Activated CD8-positive, alpha-beta T cell treated with anti-CD3 and anti-CD28 coated beads, Interleukin-2, amount 10 ng/mL, durations not matched to agents 7 days and 5 days (primary cell): Measurements from ENCODE around the gene SEMA5A. TPM values are rescaled to one million over a fixed set of nuclear protein-coding genes. Genes with fewer than 3 reads are reported as not detected.

ENCODE experiments used
- ATAC-seq: fragments of 150-1000 bp; cut with Tn5 transposase; one replicate; pipeline ENCODE4 v1.10.0; 2021; ENCODE audit warnings: moderate library complexity
- CTCF ChIA-PET: fragments of 350-600 bp; sonication (Branson Sonifier 250); formaldehyde crosslinking; loops from one replicate; lab custom pipeline; 2021; ENCODE audit warnings: antibody characterized with exemption; lab: Charles Lee
- POLR2A ChIA-PET: fragments of 350-600 bp; sonication (Branson Sonifier 250); formaldehyde crosslinking; loops from one replicate; lab custom pipeline; 2021; ENCODE audit warnings: antibody characterized with exemption; lab: Charles Lee
- DNase-seq: peaks from one replicate; pipeline ENCODE4 v3.0.0-alpha.2; 2020
- H3K27ac Mint-ChIP-seq: one replicate; pipeline ENCODE4 v1.8.0; 2021; ENCODE audit warnings: mild to moderate bottlenecking, mixed read lengths
- H3K27me3 Mint-ChIP-seq: one replicate; pipeline ENCODE4 v1.8.0; 2021; ENCODE audit warnings: low read depth, mixed read lengths
- H3K36me3 Mint-ChIP-seq: one replicate; pipeline ENCODE4 v1.8.0; 2021; ENCODE audit warnings: low read depth, mixed read lengths
- H3K4me1 Mint-ChIP-seq: one replicate; pipeline ENCODE4 v1.8.0; 2021; ENCODE audit warnings: low read depth, mixed read lengths
- H3K4me3 Mint-ChIP-seq: one replicate; pipeline ENCODE4 v1.8.0; 2021; ENCODE audit warnings: mild to moderate bottlenecking, mixed read lengths
- H3K9me3 Mint-ChIP-seq: one replicate; pipeline ENCODE4 v1.8.0; 2022; ENCODE audit warnings: mixed read lengths; ENCODE audit not compliant: insufficient read depth
- total RNA-seq, 2 experiments: library from RNA; stranded (reverse); gene quantifications; one replicate each; pipeline ENCODE4 v1.2.3, GENCODE V29; 2021

SEMA5A gene
- total RNA-seq, 2 experiments from 2014 or later: not detected

DNA sequence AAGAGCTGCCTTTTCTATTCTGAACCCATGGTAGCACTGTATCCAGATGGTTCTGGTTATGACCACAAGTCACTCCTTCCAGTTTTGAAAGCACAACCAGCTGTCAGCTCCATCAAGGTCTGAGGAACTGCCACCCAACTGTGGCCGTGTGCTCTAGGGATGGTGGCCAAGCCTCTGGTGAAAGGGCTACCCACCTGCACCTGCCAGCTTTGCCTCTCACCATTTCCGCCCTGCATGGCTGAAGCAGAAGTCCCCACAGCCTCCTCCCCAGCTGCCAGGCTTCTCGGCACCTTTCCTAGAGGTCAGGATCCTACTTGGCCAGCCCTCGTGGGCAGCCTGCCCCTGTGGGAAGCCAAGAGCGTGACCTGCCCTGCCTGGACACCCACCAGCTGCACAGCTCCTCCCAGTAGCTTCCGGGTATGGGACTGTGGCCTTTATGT, 16.8 kb downstream of the SEMA5A start:
- DNase-seq (no peak), ATAC-seq (no peak)
- POLR2A ChIA-PET: no interaction called here
- H3K36me3 Mint-ChIP-seq: no peaks in the 10 kb centered on the region
- no peaks in the 10 kb centered on the region for H3K4me1 Mint-ChIP-seq
- CTCF ChIA-PET: no interaction called here
- no peaks in the 10 kb centered on the region for H3K27me3 Mint-ChIP-seq
- no peak overlapping the region for H3K27ac Mint-ChIP-seq
- no peak overlapping the region for H3K4me3 Mint-ChIP-seq
- H3K9me3 Mint-ChIP-seq: no peaks in the 10 kb centered on the region

DNA sequence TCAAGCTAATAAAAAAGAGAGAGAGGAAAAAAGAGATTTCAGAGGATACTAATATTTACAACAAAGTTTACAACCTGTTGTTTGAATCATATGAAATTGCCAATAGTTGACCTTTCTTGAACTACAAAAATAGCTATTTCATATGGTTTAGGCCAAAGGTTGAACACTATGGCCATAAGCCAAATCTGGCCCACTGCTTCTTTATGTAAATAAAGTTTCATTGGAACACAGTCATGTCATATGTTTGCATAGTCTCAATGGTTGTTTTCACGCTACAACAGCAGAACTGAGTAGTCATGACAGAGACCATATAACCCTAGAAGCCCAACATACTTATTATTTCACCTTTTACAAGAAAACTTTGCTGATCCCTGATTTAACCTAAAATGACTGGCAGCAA, 20.9 kb downstream of the SEMA5A start:
- Mint-ChIP-seq H3K36me3 (no peaks in the 10 kb centered on the region), H3K27me3 (no peaks in the 10 kb centered on the region), H3K9me3 (no peaks in the 10 kb centered on the region), H3K4me3 (no peak overlapping the region), H3K4me1 (no peaks in the 10 kb centered on the region), H3K27ac (no peak overlapping the region)
- DNase-seq: no peak
- POLR2A ChIA-PET: no interaction called here
- CTCF ChIA-PET: no interaction called here
- ATAC-seq: no peak

DNA sequence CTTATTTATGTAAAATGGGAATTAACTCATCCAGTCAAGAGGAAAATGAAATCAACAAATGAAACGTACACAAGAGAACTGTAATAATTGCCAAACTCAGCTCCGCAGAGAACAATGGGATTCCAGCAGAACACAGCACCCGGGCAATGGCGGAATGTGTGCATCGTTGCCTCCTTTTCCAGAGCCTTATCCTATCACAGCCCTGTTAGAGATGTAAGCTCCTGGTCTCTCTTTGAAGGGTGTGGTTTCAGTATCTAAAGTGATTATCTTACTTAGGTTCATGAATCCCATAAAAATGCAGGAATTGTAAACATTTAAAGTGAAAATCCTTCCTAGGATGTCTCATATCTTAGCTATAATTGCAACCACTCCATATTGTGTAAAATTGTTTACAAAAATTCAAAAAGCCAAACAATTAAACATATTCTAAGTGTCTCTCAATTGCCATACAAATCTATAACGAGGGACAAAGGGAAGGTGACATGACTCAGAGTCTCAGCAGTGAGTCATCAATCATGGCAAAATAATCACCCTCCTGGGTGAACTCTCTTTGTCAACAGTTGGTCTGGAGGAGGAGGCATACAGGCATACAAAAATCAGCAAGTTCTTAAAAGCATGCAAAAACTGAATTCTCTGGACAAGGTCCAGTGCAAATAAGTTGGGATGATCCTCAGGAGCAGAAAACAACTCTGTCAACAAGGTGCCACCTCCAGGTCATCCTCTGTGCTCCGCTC, 22.6 kb downstream of the SEMA5A start:
- CTCF ChIA-PET: no interaction called here
- Mint-ChIP-seq H3K27me3 (no peaks in the 10 kb centered on the region), H3K36me3 (no peaks in the 10 kb centered on the region), H3K9me3 (no peaks in the 10 kb centered on the region), H3K27ac (no peak overlapping the region), H3K4me3 (no peak overlapping the region), H3K4me1 (no peaks in the 10 kb centered on the region)
- POLR2A ChIA-PET: no interaction called here
- ATAC-seq (no peak), DNase-seq (no peak)

GRCh38 chr5:9519537-9519936, 26.3 kb downstream of the SEMA5A start:
- POLR2A ChIA-PET: no interaction called here
- Mint-ChIP-seq H3K9me3 (no peaks in the 10 kb centered on the region), H3K27me3 (no peaks in the 10 kb centered on the region), H3K4me3 (no peak overlapping the region), H3K36me3 (no peaks in the 10 kb centered on the region), H3K4me1 (no peaks in the 10 kb centered on the region), H3K27ac (no peak overlapping the region)
- CTCF ChIA-PET: no interaction called here
- DNase-seq (no peak), ATAC-seq (no peak)

DNA sequence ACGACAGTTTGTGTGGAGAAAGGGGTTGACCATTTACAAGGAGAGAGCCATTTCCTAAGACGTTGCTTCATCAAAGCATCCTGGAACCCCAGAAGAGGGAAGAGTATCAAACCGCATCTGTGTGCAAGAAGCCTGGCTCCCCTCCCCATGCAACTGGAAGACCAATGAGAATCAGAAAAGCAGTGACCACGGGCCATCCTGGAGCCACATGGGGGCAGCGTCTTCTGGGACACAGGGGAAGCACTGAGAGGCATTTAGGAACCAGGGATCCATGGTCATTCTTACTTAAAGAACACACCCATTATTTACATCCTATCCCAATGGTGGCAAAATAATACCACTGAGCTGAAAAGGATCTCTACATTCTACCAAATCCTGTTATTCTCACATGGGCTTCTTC, 29.3 kb downstream of the SEMA5A start:
- Mint-ChIP-seq H3K27ac (no peak overlapping the region), H3K27me3 (no peaks in the 10 kb centered on the region), H3K36me3 (no peaks in the 10 kb centered on the region), H3K4me3 (no peak overlapping the region), H3K4me1 (no peaks in the 10 kb centered on the region), H3K9me3 (no peaks in the 10 kb centered on the region)
- ChIA-PET POLR2A (no interaction called here), CTCF (no interaction called here)
- DNase-seq: no peak
- no peak for ATAC-seq

DNA sequence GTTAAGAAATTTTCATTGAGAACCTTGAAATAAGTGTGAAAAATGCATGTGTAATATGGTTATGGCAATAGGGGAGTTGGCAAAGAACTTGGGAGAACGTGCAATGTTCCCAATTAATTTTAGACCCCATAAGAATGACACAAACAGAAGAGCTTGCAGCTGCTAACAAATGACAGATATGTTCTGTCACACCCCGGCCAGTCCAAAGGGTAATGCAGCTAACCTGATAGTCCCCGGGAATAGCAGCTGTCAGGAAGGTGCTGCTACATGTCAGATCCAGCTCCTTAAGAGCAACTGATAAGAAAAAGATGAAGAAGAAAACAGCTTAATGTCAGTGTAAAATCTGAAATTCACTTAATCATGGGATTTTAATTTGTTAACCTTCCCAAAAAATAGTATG, 30.4 kb downstream of the SEMA5A start:
- DNase-seq (no peak), ATAC-seq (no peak)
- Mint-ChIP-seq H3K27me3 (no peaks in the 10 kb centered on the region), H3K4me3 (no peak overlapping the region), H3K4me1 (no peaks in the 10 kb centered on the region), H3K36me3 (no peaks in the 10 kb centered on the region), H3K27ac (no peak overlapping the region), H3K9me3 (no peaks in the 10 kb centered on the region)
- ChIA-PET CTCF (no interaction called here), POLR2A (no interaction called here)

DNA sequence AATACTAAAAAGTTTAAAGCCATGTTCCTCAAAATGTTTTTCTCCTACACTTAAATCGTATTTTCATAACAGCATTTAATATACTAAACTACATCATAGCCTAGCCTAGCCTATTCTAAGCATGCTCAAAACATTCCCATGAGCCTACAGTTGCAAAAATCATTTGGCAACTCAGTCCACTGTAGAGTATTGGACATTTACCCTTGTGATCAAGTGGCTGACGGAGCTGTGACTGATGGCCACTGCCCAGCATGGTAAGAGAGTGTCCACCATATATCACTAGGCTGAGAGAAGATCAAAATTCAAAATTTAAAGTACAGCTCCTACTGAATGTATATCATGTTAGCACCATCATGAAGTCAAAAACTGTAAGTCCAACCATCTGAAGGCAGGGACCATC, 30.9 kb downstream of the SEMA5A start:
- Mint-ChIP-seq H3K27ac (no peak overlapping the region), H3K4me3 (no peak overlapping the region), H3K9me3 (no peaks in the 10 kb centered on the region), H3K27me3 (no peaks in the 10 kb centered on the region), H3K36me3 (no peaks in the 10 kb centered on the region), H3K4me1 (no peaks in the 10 kb centered on the region)
- DNase-seq: no peak
- POLR2A ChIA-PET: no interaction called here
- no peak for ATAC-seq
- CTCF ChIA-PET: no interaction called here

- ChIA-PET CTCF (no interaction called here), POLR2A (interaction anchor here (0.5 kb wide), 1 partner anchor 100 kb away, joined by 3 read pairs; no protein-coding TSS in a partner anchor)
- Mint-ChIP-seq H3K36me3 (no peaks in the 10 kb centered on the region), H3K4me1 (no peaks in the 10 kb centered on the region), H3K9me3 (no peaks in the 10 kb centered on the region), H3K27me3 (no peaks in the 10 kb centered on the region), H3K27ac (no peak overlapping the region), H3K4me3 (no peak overlapping the region)
- DNase-seq: no peak
- ATAC-seq: no peak
Measured at GRCh38 chr5:9513827-9514226, 32.0 kb downstream of the SEMA5A start.

- Mint-ChIP-seq H3K9me3 (no peaks in the 10 kb centered on the region), H3K27me3 (no peaks in the 10 kb centered on the region), H3K4me1 (no peaks in the 10 kb centered on the region), H3K36me3 (no peaks in the 10 kb centered on the region), H3K4me3 (no peak overlapping the region), H3K27ac (no peak overlapping the region)
- ChIA-PET CTCF (no interaction called here), POLR2A (no interaction called here)
- ATAC-seq (no peak), DNase-seq (no peak)
Measured at GRCh38 chr5:9512457-9512856, 33.4 kb downstream of the SEMA5A start.

GRCh38 chr5:9507974-9508373, 37.9 kb downstream of the SEMA5A start:
- ATAC-seq: no peak
- ChIA-PET CTCF (no interaction called here), POLR2A (no interaction called here)
- no peak for DNase-seq
- Mint-ChIP-seq H3K4me3 (no peak overlapping the region), H3K27me3 (no peaks in the 10 kb centered on the region), H3K27ac (no peak overlapping the region), H3K36me3 (no peaks in the 10 kb centered on the region), H3K4me1 (no peaks in the 10 kb centered on the region), H3K9me3 (no peaks in the 10 kb centered on the region)

- DNase-seq: no peak
- ChIA-PET POLR2A (no interaction called here), CTCF (no interaction called here)
- Mint-ChIP-seq H3K27me3 (no peaks in the 10 kb centered on the region), H3K4me3 (no peak overlapping the region), H3K27ac (no peak overlapping the region), H3K36me3 (no peaks in the 10 kb centered on the region), H3K9me3 (no peaks in the 10 kb centered on the region), H3K4me1 (no peaks in the 10 kb centered on the region)
- no peak for ATAC-seq
Measured at GRCh38 chr5:9505225-9505624, 40.6 kb downstream of the SEMA5A start.

DNA sequence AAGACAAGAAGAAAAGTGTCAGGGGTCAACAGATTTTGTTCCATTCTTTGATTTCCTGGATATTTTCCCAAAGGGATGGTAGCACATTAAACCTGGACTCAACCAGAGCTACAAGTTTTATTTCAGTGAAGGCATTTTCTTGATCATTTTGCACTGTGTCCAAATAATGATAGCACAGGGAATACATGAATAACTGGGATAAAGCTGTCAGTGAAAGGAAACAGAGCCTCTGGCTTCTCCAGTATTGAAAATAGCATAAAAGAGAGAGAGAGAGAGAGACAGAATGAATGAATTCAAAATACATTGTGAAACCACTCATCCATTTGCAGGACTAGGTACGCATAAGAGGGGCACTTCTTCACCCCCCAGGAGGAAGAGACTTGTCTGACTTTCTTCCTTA, 43.0 kb downstream of the SEMA5A start:
- Mint-ChIP-seq H3K9me3 (no peaks in the 10 kb centered on the region), H3K4me1 (no peaks in the 10 kb centered on the region), H3K4me3 (no peak overlapping the region), H3K27ac (no peak overlapping the region), H3K27me3 (no peaks in the 10 kb centered on the region), H3K36me3 (no peaks in the 10 kb centered on the region)
- ATAC-seq: no peak
- ChIA-PET CTCF (no interaction called here), POLR2A (no interaction called here)
- DNase-seq: no peak
